Memory B cell (primary cell): Measurements from ENCODE around the gene ITCH.
"Not testable (repeated sequence)": the region's sequence is repeated elsewhere in the genome, so short reads cannot be mapped to it uniquely, and the experiment has no call there.

Source experiments
- ATAC-seq: fragments of 150-1000 bp; cut with Tn5 transposase; 2 replicates; pipeline ENCODE4 v1.10.0; 2021; ENCODE audit warnings: low read depth, mild to moderate bottlenecking, moderate library complexity
- DNase-seq, 2 donors: peaks; one replicate each; pipeline ENCODE4 v3.0.0; 2022; ENCODE audit warnings: low spot score in 2 of 2
- H3K27ac Mint-ChIP-seq: one replicate; pipeline ENCODE4 v1.8.0; 2022; ENCODE audit warnings: mild to moderate bottlenecking, moderate library complexity, mixed read lengths
- H3K27me3 Mint-ChIP-seq: one replicate; pipeline ENCODE4 v1.8.0; 2022; ENCODE audit warnings: mixed read lengths
- H3K36me3 Mint-ChIP-seq: one replicate; pipeline ENCODE4 v1.8.0; 2022; ENCODE audit warnings: mild to moderate bottlenecking, mixed read lengths
- H3K4me1 Mint-ChIP-seq: one replicate; pipeline ENCODE4 v1.8.0; 2022; ENCODE audit warnings: mixed read lengths
- H3K4me3 Mint-ChIP-seq: one replicate; pipeline ENCODE4 v1.8.0; 2022; ENCODE audit warnings: mild to moderate bottlenecking, moderate library complexity, mixed read lengths
- H3K9me3 Mint-ChIP-seq: one replicate; pipeline ENCODE4 v1.8.0; 2022; ENCODE audit warnings: mixed read lengths

The ITCH gene

DNA sequence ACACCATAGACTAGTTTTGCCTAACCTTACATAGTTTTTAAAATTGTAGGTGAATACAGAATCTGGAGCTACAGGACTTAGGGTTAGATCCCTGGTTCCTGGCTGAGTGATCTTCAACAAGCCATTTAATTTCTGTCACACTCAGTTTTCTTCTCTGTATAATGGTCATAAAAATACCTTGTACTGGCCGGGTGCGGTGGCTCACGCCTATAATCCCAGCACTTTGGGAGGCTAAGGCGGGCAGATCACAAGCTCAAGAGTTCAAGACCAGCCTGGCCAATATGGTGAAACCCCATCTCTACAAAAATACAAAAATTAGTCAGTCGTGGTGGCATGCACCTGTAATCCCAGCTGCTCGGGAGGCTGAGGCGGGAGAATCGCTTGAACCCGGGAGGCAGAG is 3.3 kb upstream of the ITCH start:
- H3K9me3 Mint-ChIP-seq, H3K27me3 Mint-ChIP-seq, ATAC-seq, H3K4me3 Mint-ChIP-seq, H3K36me3 Mint-ChIP-seq, H3K27ac Mint-ChIP-seq, DNase-seq, H3K4me1 Mint-ChIP-seq: not testable (repeated sequence)

- Mint-ChIP-seq H3K27me3 (no peaks in the 10 kb centered on the region), H3K27ac (peak overlapping the region; percentile 95), H3K36me3 (peaks cover 8% of the 10 kb centered on the region), H3K4me1 (peaks cover 18% of the 10 kb centered on the region), H3K9me3 (no peaks in the 10 kb centered on the region), H3K4me3 (peak overlapping the region; percentile 94)
- DNase-seq = no peak
- ATAC-seq = peak; percentile 7
Measured at GRCh38 chr20:34362502-34363061, 491 bp upstream of the ITCH start.

DNA sequence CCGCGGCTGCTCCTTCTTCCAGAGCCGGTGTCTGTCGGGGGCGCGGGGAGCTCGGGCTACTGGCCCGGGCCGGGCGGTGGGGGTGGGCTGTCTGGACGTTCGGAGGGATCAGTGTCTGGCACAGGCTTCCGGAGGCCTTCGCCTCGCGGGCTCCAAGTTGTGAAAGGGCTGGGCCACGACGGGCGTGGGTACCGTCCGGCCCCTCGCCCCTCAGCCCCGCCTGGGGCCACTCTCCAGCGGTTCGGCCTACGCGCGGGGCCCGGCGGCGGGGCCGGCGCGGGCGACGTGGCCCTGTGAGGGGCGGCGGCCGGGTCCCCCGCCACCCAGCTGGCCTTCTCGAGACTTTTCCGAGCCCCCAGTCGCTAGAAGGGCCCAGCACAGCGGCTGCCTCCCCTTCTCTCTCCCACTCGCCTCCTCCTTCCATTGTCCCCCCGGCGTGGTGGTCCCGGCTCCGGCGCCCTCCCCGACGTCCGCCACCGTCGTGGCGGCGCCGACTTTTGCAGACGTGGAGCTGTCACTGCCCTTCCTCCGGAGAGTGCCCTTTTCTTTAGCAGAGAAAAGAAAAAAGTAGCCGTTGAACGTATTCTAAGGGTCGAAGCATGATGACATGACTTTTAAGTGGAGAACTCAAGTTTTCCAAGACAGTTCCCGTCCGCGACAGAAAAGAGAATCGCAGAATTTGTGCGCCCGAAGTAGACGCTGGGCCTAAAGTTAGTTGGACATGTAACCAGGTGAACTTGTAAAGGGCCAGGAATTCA is 571 bp downstream of the ITCH start:
- DNase-seq (no peak), ATAC-seq (peak; percentile 31)
- H3K4me1 Mint-ChIP-seq = peaks cover 20% of the 10 kb centered on the region
- peak overlapping the region; percentile 94 for H3K4me3 Mint-ChIP-seq
- H3K27me3 Mint-ChIP-seq = no peaks in the 10 kb centered on the region
- no peaks in the 10 kb centered on the region for H3K9me3 Mint-ChIP-seq
- peaks cover 9% of the 10 kb centered on the region for H3K36me3 Mint-ChIP-seq
- H3K27ac Mint-ChIP-seq = peak overlapping the region; percentile 95

GRCh38 chr20:34364223-34364506 is 1.1 kb downstream of the ITCH start:
- H3K27me3 Mint-ChIP-seq = no peaks in the 10 kb centered on the region
- ATAC-seq (no peak), DNase-seq (no peak)
- H3K9me3 Mint-ChIP-seq = no peaks in the 10 kb centered on the region
- peaks cover 22% of the 10 kb centered on the region for H3K4me1 Mint-ChIP-seq
- peak overlapping the region; percentile 94 for H3K4me3 Mint-ChIP-seq
- peak overlapping the region; percentile 95 for H3K27ac Mint-ChIP-seq
- peaks cover 10% of the 10 kb centered on the region for H3K36me3 Mint-ChIP-seq

- peaks cover 23% of the 10 kb centered on the region for H3K4me1 Mint-ChIP-seq
- peak overlapping the region; percentile 79 for H3K4me3 Mint-ChIP-seq
- peak; percentile 28 to 47 for DNase-seq
- H3K27ac Mint-ChIP-seq = peak overlapping the region; percentile 38
- no peaks in the 10 kb centered on the region for H3K9me3 Mint-ChIP-seq
- peak; percentile 52 for ATAC-seq
- H3K36me3 Mint-ChIP-seq = peaks cover 20% of the 10 kb centered on the region
- no peaks in the 10 kb centered on the region for H3K27me3 Mint-ChIP-seq
Measured at GRCh38 chr20:34365765-34366213, 2.7 kb downstream of the ITCH start.

DNA sequence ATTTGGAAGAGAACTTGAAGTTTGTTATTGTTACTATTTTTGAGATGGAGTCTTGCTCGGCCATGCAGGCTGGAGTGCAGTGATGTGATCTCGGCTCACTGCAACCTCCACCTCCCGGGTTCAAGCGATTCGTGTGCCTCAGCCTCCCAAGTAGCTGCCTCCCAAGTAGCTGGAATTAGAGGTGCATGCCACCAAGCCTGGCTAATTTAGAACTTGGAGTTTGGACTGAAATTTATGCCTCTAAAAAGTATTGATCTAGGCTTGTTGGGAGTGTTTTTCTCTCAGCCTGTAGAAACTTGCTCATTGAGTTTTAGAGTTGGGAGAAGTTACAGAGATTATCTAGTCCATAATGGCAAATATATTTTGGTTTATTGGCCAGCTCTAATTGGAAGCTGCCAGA is 4.1 kb downstream of the ITCH start:
- DNase-seq = no peak
- peaks cover 21% of the 10 kb centered on the region for H3K36me3 Mint-ChIP-seq
- no peak overlapping the region for H3K4me3 Mint-ChIP-seq
- H3K27me3 Mint-ChIP-seq = no peaks in the 10 kb centered on the region
- peaks cover 23% of the 10 kb centered on the region for H3K4me1 Mint-ChIP-seq
- ATAC-seq = no peak
- no peaks in the 10 kb centered on the region for H3K9me3 Mint-ChIP-seq
- H3K27ac Mint-ChIP-seq = no peak overlapping the region

DNA sequence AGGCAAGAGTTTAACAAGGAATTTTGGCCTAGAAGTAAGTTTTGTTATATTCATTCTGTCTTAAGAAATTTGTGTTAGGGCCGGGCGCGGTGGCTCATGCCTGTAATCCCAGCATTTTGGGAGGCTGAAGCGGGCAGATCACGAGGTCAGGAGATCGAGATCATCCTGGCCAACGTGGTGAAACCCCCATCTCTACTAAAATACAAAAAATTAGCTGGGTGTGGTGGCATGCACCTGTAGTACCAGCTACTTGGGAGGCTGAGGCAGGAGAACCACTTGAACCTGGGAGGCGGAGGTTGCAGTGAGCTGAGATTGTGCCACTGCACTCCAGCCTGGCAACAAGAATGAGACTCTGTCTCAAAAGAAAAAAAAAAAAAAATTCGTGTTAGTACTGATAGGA is 4.8 kb downstream of the ITCH start:
- not testable (repeated sequence) for DNase-seq, H3K9me3 Mint-ChIP-seq, H3K27ac Mint-ChIP-seq, ATAC-seq, H3K4me3 Mint-ChIP-seq, H3K27me3 Mint-ChIP-seq
- Mint-ChIP-seq H3K4me1 (peaks cover 22% of the 10 kb centered on the region), H3K36me3 (peaks cover 21% of the 10 kb centered on the region)

DNA sequence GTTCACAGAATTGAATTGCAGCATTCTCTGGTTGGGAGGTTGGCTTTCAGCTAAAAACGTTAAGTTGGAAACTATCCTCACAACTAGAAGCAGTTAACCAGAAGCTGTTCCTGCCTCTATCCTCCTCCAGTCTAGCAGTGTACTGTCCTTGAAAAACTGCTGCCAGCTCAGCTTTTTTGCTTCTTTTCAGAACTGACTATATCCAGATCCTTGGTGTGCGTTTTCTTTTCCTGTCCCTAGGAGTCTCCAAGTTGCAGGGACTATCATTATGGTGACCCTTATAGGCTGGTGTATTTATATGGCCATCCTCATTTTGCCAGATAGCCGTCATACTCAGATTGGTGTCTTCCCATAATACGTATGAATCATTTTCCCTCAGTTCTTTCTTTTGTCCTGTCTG is 5.5 kb downstream of the ITCH start:
- DNase-seq (no peak), ATAC-seq (no peak)
- Mint-ChIP-seq H3K27ac (peak overlapping the region; percentile 19), H3K4me3 (no peak overlapping the region), H3K9me3 (no peaks in the 10 kb centered on the region), H3K4me1 (peaks cover 20% of the 10 kb centered on the region), H3K36me3 (peaks cover 22% of the 10 kb centered on the region), H3K27me3 (no peaks in the 10 kb centered on the region)

- Mint-ChIP-seq H3K4me1 (peaks cover 20% of the 10 kb centered on the region), H3K9me3 (no peaks in the 10 kb centered on the region), H3K27me3 (no peaks in the 10 kb centered on the region), H3K36me3 (peaks cover 22% of the 10 kb centered on the region), H3K27ac (no peak overlapping the region), H3K4me3 (no peak overlapping the region)
- DNase-seq (no peak), ATAC-seq (no peak)
Measured at GRCh38 chr20:34369265-34369664, 6.2 kb downstream of the ITCH start.

DNA sequence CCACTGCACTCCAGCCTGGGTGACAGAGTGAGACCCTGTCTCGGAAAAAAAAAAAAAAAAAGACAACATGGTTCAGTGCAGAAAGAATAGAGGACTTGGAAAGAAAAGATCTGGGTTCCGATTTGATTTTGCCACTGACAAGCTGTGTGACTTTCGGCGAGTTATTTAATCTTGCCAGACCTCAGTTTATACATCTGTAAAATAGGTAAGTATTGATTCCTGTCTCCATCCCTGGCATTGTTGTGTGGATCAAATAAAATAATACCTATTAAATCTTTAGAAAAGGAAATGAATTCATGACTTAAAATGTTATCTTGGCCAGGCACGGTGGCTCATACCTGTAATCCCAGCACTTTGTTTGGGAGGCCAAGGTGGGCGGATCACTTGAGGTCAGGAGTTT is 7.0 kb downstream of the ITCH start:
- no peak overlapping the region for H3K4me3 Mint-ChIP-seq
- no peak overlapping the region for H3K27ac Mint-ChIP-seq
- no peak for DNase-seq
- no peaks in the 10 kb centered on the region for H3K9me3 Mint-ChIP-seq
- peaks cover 22% of the 10 kb centered on the region for H3K36me3 Mint-ChIP-seq
- H3K4me1 Mint-ChIP-seq = peaks cover 20% of the 10 kb centered on the region
- no peaks in the 10 kb centered on the region for H3K27me3 Mint-ChIP-seq
- ATAC-seq = no peak

DNA sequence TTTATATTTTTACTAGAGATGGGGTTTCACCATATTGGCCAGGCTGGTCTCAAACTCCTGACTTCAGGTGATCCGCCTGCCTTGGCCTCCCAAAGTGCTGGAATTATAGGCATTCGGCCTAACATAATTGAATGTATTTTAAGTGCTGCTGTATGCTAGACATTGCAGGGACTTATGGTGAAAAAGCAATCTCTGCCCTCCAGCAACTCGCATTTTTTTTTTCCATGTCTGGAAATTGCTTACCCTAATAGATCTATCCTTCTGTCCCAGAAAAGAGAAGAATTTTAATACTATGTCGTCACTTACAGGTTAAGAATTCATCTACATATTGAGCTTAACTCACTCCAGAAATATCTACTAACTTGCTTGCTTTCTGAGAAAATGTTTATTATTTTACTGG is 10.4 kb downstream of the ITCH start:
- peaks cover 16% of the 10 kb centered on the region for H3K36me3 Mint-ChIP-seq
- H3K4me3 Mint-ChIP-seq = no peak overlapping the region
- peaks cover 13% of the 10 kb centered on the region for H3K4me1 Mint-ChIP-seq
- no peak overlapping the region for H3K27ac Mint-ChIP-seq
- DNase-seq (no peak), ATAC-seq (no peak)
- no peaks in the 10 kb centered on the region for H3K9me3 Mint-ChIP-seq
- no peaks in the 10 kb centered on the region for H3K27me3 Mint-ChIP-seq

DNA sequence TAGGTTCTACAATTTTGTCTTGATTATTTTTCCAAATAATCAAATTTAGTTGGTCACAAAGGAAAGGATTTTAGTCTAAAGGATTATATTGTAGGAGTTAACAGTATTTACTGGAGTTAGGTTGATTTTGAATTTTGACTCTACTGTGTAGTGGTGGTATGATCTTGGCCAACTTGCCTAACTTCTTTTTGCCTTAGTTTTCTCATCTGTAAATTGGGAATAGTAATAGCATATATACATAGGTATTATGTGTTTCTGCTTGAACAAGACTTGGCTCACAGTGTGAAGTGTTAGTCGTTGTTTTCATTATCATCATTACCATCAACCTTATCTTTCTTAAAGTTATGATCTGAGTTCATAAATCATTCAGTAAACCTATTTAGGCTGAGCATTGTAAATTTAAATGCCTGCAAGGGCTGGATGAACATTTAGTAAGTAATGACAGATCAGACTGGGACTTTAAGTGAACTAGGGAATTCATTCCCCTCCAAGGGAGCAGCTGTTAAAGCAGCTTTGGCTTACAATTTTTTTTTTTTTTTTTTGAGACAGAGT is 11.2 kb downstream of the ITCH start:
- H3K36me3 Mint-ChIP-seq = peaks cover 14% of the 10 kb centered on the region
- peaks cover 13% of the 10 kb centered on the region for H3K4me1 Mint-ChIP-seq
- no peaks in the 10 kb centered on the region for H3K27me3 Mint-ChIP-seq
- no peak for DNase-seq
- H3K27ac Mint-ChIP-seq = no peak overlapping the region
- H3K9me3 Mint-ChIP-seq = no peaks in the 10 kb centered on the region
- no peak for ATAC-seq
- H3K4me3 Mint-ChIP-seq = no peak overlapping the region

- Mint-ChIP-seq H3K27ac (no peak overlapping the region), H3K36me3 (peaks cover 6% of the 10 kb centered on the region), H3K4me1 (peaks cover 12% of the 10 kb centered on the region), H3K4me3 (no peak overlapping the region), H3K27me3 (no peaks in the 10 kb centered on the region), H3K9me3 (no peaks in the 10 kb centered on the region)
- ATAC-seq = no peak
- no peak for DNase-seq
Measured at GRCh38 chr20:34375977-34376430, 12.9 kb downstream of the ITCH start.

DNA sequence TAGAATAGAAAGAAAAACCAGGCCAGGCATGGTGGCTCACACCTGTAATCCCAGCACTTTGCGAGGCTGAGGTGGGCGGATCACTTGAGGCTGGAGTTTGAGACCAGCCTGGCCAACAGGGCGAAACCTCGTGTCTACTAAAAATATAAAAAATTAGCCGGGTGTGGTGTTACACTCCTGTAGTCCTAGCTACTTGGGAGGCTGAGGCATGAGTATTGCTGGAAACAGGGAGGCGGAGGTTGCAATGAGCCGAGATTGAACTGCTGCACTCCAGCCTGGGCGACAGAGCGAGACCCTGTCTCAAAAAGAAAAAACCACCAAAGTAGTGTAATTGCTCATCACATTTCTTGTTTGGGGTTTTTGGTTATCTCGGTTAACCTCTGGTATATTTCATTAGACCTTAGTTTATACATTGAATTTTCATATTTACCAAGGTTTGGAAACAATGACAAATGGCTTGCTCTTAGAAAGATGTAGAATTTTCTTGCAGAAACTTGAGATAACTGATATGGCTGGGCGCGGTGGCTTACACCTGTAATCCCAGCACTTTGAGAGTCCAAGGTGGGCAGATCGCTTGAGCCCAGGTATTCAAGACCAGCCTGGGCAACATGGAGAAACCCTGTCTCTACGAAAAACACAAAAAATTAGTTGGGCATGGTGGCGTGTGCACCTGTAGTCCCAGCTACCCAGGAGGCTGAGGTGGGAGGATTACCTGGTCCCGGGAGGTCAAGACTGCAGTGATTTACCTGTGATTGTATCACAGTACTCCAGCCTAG is 14.2 kb downstream of the ITCH start:
- Mint-ChIP-seq H3K4me3 (no peak overlapping the region), H3K4me1 (peaks cover 12% of the 10 kb centered on the region), H3K9me3 (no peaks in the 10 kb centered on the region), H3K36me3 (peaks cover 4% of the 10 kb centered on the region), H3K27ac (peak overlapping the region; percentile 79), H3K27me3 (no peaks in the 10 kb centered on the region)
- ATAC-seq (peak; percentile 24), DNase-seq (no peak)
